NB4 (cell line): ENCODE results near the gene TIAL1.
A peak's percentile ranks its signal among the peaks of the same experiment; 100 is the strongest.

Experiments used
- DNase-seq: peaks from one replicate; pipeline ENCODE4 v3.0.0; 2010; ENCODE audit warnings: low read depth
- H3K4me3 ChIP-seq: one replicate; pipeline ENCODE4 v1.5.1; 2011; ENCODE audit warnings: mild to moderate bottlenecking, low read depth, low read length, moderate library complexity
- CTCF ChIP-seq: IDR thresholded peaks from one replicate; pipeline ENCODE4 v1.5.1; 2012; ENCODE audit warnings: low read depth, low read length
- MAX ChIP-seq: IDR thresholded peaks from 2 replicates; pipeline ENCODE4 v1.6.1; 2011; ENCODE audit warnings: low read depth, low read length
- MYC ChIP-seq: IDR thresholded peaks from 2 replicates; pipeline ENCODE4 v1.6.1; 2011; ENCODE audit warnings: low read depth, low read length
- POLR2A ChIP-seq: IDR thresholded peaks from 2 replicates; pipeline ENCODE4 v1.6.1; 2011; ENCODE audit warnings: mild to moderate bottlenecking; ENCODE audit not compliant: insufficient read length; ENCODE audit errors: extremely low read depth

TIAL1 gene

GRCh38 chr10:119542988-119543813 is 53.6 kb downstream of the TIAL1 start:
- H3K4me3 ChIP-seq = peak overlapping the region; percentile 46
- peak; percentile 86 for DNase-seq

GRCh38 chr10:119542357-119542987 is 54.3 kb downstream of the TIAL1 start, which contains the start of gene RGS10:
TSS of gene RGS10 (minus strand) at chr10:119542719. CDS start at chr10:119542638, 81 bp downstream.
- H3K4me3 ChIP-seq = peak within 1 kb of the TSS; percentile 59
- peak; percentile 90 for TF ChIP-seq MYC
- no peak for TF ChIP-seq CTCF
- TF ChIP-seq POLR2A = peak; percentile 75
- peak; percentile 64 for TF ChIP-seq MAX
- peak; percentile 94 for DNase-seq

More at GRCh38 chr10:119542988-119543813, 53.6 kb downstream of the TIAL1 start:
- TF ChIP-seq MYC (peak; percentile 93), MAX (peak; percentile 91), POLR2A (peak; percentile 40), CTCF (peak; percentile 73)

- TF ChIP-seq MAX (no peak), POLR2A (no peak)
- DNase-seq = no peak
Observed at GRCh38 chr10:119541459-119542356, 55.1 kb downstream of the TIAL1 start.

GRCh38 chr10:119541046-119541445 is 55.7 kb downstream of the TIAL1 start:
- peak overlapping the region; percentile 59 for H3K4me3 ChIP-seq
- TF ChIP-seq POLR2A (no peak), MAX (no peak), MYC (no peak), CTCF (no peak)
- DNase-seq = peak; percentile 72

More at GRCh38 chr10:119541459-119542356, 55.1 kb downstream of the TIAL1 start:
- H3K4me3 ChIP-seq = peak overlapping the region; percentile 59

- TF ChIP-seq POLR2A (no peak), MYC (no peak), CTCF (no peak)
- DNase-seq = no peak
- H3K4me3 ChIP-seq = no peak overlapping the region
Observed at GRCh38 chr10:119540038-119540437, 56.7 kb downstream of the TIAL1 start.
